ENCODE measurements around the gene TPCN1.
"Not testable (repeated sequence)": the region's sequence is repeated elsewhere in the genome, so short reads cannot be mapped to it uniquely, and the experiment has no call there.

Gene TPCN1

DNA sequence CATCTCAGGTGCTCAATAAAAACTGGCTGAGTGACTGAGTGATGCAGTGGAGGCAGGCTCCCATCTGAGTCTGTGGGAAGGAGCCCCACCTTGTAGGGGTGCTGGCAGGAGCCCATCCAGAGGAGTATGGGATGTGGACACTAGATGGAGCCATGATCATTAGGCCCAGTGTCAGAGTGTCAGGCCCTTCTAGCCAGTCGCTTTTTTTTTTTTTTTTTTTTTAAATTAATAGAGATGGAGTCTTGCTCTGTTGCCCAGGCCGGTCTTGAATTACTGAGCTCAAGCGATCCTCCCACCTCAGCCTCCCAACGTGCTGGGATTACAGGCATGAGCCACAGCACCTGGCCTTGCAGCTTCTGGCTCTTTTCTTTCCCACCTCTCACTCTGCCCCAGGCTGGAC lies 24.3 kb upstream of the TPCN1 start:
- DNase-seq (ENCODE audit: low read depth) = peak; percentile 82

- no peak for DNase-seq (ENCODE audit: low read depth)
Observed at GRCh38 chr12:113197518-113198077, 23.7 kb upstream of the TPCN1 start.

- DNase-seq (ENCODE audit: low read depth) = no peak
Observed at GRCh38 chr12:113198296-113198695, 23.0 kb upstream of the TPCN1 start.

GRCh38 chr12:113200021-113200797 lies 21.1 kb upstream of the TPCN1 start:
- no peak for DNase-seq (ENCODE audit: low read depth)

GRCh38 chr12:113201187-113202177 lies 19.8 kb upstream of the TPCN1 start:
- DNase-seq (ENCODE audit: low read depth) = no peak

DNA sequence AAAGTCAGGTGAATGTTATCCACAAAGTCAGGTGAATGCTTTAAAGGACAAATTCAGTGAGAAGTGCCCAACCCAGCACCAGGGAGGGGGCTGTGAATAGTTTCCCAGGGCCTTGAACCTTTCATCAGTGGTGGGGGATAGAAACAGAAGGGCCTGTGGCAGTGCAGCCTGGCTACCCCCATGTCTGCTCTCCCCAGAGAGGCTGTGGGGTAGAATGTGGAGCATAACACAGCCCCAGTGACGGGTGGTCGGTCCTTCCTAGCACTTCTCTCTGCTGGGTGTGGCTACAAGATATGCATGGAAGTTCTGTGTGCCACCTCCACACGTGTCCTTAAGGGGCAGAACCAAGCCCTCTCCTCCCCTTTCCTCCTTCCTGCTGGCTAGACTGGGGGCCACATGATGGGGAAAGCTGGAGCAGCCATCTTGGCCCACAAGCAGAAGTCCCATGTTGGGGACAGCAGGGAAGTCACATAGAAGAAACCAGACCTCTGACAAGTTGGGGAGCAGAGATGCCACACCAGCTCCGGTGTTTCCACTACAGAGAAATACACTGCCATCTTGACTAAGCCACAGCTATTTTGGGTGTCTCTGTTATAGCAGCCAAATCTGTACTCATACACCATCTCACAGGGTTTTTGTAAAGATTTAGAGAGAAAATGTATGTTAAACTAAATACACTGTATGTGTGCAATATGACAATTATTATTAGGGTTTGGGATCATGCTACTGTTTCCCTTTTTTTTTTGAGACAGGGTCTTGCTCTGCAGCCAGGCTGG lies 18.8 kb upstream of the TPCN1 start:
- DNase-seq (ENCODE audit: low read depth) = no peak

GRCh38 chr12:113203852-113204760 lies 17.2 kb upstream of the TPCN1 start:
- DNase-seq (ENCODE audit: low read depth) = peak; percentile 74

DNA sequence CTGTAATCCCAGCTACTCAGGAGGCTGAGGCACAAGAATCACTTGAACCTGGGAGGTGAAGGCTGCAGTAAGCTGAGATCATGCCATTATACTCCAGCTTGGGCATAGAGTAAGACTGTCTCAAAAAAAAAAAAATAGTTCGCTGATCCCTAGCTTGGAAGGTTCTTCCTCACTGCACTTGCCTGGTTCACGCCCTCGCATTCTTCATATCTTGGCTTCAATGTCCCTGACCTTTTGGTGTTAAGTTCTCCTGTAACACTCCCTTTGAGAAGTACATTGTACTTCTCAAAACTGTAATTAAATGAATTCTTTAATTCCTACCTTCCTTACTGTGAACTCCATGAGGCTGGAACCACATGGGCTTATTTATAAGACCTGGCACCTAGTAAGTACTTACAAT lies 16.5 kb upstream of the TPCN1 start:
- DNase-seq (ENCODE audit: low read depth) = no peak

GRCh38 chr12:113206802-113207201 lies 14.5 kb upstream of the TPCN1 start:
- DNase-seq (ENCODE audit: low read depth) = not testable (repeated sequence)

GRCh38 chr12:113207613-113208040 lies 13.6 kb upstream of the TPCN1 start:
- DNase-seq (ENCODE audit: low read depth) = no peak

GRCh38 chr12:113208041-113208934 lies 13.0 kb upstream of the TPCN1 start:
- DNase-seq (ENCODE audit: low read depth) = no peak

DNA sequence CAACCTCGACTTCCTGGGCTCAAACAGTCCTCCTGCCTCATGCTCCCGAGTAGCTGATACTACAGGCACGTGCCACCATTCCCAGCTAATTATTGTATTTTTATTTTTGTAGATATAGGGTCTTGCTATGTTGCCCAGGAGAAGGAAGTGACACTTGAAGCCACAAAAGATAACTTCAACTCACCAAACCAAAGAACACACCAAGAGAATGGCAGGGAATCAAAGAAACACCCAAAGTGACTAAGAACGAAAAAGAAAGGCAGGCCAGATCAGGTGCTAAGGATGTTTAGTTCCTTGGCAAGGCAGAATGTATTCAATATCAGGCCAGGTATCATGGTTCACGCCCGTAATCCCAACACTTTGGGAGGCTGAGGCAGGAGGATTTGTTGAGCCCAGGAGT lies 10.1 kb upstream of the TPCN1 start:
- DNase-seq (ENCODE audit: low read depth) = no peak

DNA sequence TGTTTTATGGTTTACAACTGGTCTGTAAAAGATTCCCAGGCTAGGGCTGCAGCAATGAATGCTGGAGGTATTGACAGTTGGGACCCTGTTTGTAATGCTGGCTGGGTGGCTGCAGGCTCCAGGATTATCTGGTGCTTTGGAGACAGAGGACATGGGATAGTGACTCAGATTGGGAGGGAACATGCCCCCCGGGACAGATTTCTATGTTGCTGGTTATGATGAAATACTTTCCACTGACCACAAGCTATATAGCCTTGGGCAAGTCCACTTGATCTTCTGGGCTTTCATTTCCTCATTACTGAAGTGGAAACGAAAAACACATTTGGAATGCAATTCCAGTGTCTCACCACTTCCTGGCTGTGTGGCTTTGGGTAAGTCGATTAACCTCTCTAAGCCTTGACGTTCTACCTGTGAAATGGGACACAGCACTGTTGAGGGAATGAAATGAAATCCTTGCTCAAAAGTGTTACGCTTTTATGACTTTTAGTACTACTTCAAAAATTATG lies 6.3 kb upstream of the TPCN1 start:
- DNase-seq (ENCODE audit: low read depth) = peak; percentile 99

DNA sequence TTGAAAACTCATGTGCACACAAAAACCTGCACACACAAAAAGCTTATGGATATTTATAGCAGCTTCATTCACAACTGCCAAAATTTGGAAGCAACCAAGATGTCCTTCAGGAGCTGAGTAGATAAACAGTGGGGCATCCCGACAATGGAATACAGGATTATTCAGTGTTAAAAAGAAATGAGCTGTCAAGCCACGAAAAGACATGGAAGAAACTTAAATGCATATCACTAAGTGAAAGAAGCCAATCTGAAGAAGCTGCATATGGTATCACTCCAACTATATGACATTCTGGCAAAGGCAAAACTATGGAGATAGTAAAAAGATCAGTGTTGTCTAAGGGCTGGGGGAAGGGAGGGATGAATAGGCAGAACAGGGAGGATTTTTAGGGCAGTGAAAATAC lies 5.2 kb upstream of the TPCN1 start:
- no peak for DNase-seq (ENCODE audit: low read depth)

- DNase-seq (ENCODE audit: low read depth) = no peak
Observed at GRCh38 chr12:113220593-113221180, 577 bp upstream of the TPCN1 start.

DNA sequence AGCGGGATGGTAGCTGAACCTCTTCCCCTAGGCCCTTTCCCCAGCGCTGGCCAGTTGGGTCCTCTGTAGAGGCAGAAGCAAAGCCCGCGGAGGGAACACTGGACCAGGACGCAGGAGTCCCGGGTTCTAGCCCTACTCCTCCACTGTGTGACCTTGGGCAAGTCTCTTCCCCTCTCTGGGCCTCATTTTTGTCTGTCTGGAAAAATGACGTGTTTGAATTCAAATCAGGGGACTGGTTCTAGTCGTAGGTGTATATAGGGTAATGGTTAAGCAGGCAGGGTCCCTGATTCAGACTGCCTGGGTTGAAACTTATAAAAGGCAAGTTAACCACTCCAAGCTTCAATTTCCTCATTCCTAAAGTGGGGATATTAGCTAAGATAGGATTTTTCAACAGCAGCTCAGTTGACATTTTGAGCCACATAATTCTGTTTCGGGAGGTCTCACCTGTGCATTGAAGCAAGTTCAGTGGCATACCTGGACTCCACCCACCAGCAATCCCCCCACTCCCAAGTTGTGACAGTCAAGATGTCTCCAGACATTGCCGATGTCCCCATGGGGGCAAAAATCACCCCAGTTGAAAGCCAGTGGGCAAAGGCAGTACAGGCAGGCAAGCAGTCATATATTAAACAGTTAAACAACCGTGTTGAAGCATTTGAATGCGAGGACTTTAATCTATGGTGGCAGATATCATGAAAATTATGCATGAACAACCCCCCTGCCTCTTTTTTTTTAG lies 899 bp downstream of the TPCN1 start:
- no peak for DNase-seq (ENCODE audit: low read depth)

DNA sequence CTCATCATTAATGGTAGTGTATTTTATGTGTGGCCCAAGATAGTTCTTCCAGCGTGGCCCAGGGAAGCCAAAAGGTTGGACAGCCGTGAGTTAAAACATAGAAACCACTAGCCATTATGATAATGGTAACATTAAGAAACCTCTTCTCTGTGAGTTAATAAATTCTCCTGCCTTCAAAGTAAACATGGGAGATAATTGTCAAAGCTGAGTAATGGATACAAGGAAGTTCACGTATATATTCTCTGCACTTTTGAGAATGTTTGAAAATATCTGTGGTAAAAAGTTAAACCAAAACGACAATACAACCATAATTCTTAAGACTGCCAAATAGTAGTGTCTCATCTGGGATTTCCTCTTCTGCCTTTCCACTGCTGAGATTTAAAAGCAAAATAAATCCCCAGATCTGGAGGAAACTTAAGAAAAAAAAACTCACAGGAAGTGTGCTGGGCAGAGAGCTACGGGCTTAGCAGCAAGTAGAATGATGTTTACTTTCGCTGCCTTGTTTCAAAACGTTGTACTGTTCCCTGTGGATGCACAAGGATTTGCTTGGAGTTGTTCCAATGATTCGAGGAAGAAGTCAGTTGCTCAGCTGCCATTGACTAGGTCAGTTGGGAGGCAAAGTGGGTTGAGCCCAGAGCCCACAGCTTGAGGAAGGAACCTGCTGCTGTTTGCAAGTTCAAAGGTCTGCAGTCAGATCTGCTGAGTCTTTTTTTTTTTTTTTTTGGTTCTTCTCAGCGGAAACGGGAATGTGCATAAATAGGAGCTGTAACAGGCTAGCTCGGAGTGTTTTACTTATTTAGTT lies 1.7 kb downstream of the TPCN1 start:
- peak; percentile 87 for DNase-seq (ENCODE audit: low read depth)

- DNase-seq (ENCODE audit: low read depth) = no peak
Observed at GRCh38 chr12:113224955-113225354, 3.7 kb downstream of the TPCN1 start.

All from iris pigment epithelial cell (primary cell).